A549 (cell line): Measurements from ENCODE around the gene HIVEP1. TPM values are rescaled to one million over a fixed set of nuclear protein-coding genes. Genes with fewer than 3 reads are reported as not detected.

ENCODE experiments used
- ATAC-seq, 2 experiments: fragments of 200-7000 bp in 1 of 2; fragments of >200 bp in 1 of 2; cut with Nextera tagmentation in 1 of 2; cut with Tn5 transposase in 1 of 2; 3 replicates each; pipeline versions ENCODE4 v1.8.0 to v1.9.1; 2018 to 2020; ENCODE audit warnings: mild to moderate bottlenecking in 1 of 2, moderate library complexity in 1 of 2
- CTCF ChIA-PET: fragments of 300-600 bp; sonication (Branson Sonifier 250); formaldehyde crosslinking; extraction: SDS; loops from one replicate; lab custom pipeline; 2021; ENCODE audit warnings: antibody characterized with exemption, inconsistent platforms; lab: Yijun Ruan, JAX
- POLR2A ChIA-PET: fragments of 350-600 bp; formaldehyde crosslinking; extraction: SDS; loops from one replicate; lab custom pipeline; 2021; ENCODE audit warnings: antibody characterized with exemption, inconsistent platforms; lab: Yijun Ruan, JAX
- DNase-seq, 2 experiments: peaks; one replicate each; pipeline versions ENCODE4 v3.0.0 to v3.0.0-alpha.2; 2011 to 2016; ENCODE audit warnings: low read depth in 1 of 2, low spot score in 1 of 2
- FAIRE-seq: peaks from 2 replicates; lab custom pipeline; 2011; peaks lifted over from hg19 to GRCh38; lab: Jason Lieb, UNC
- H3K27ac ChIP-seq, 2 experiments: fragments of >200 bp; sonication (Bioruptor Twin); formaldehyde crosslinking; 3 replicates each; pipeline ENCODE4 v1.5.1; 2016 to 2017
- H3K4me1 ChIP-seq: fragments of >200 bp; sonication (Bioruptor Twin); formaldehyde crosslinking; 3 replicates; pipeline ENCODE4 v1.6.1; 2016
- H3K4me2 ChIP-seq: fragments of >200 bp; sonication (Bioruptor Twin); formaldehyde crosslinking; 3 replicates; pipeline ENCODE4 v1.6.1; 2016
- H3K4me3 ChIP-seq: fragments of >200 bp; sonication (Bioruptor Twin); formaldehyde crosslinking; 3 replicates; pipeline ENCODE4 v1.5.1; 2016
- H3K9me3 ChIP-seq: fragments of >200 bp; sonication (Bioruptor Twin); formaldehyde crosslinking; 3 replicates; pipeline ENCODE4 v1.6.1; 2016
- BCL3 ChIP-seq: fragments of >200 bp; sonication (Bioruptor Twin); formaldehyde crosslinking; IDR thresholded peaks from 3 replicates; pipeline ENCODE4 v1.6.1; 2016
- BHLHE40 ChIP-seq: IDR thresholded peaks from 2 replicates; pipeline ENCODE4 v1.6.1; 2012; ENCODE audit warnings: low read depth, low read length, inconsistent platforms
- EHMT2 ChIP-seq: fragments of 200-600 bp; sonication (generic); IDR thresholded peaks from 2 replicates; pipeline ENCODE4 v1.6.1; 2016; ENCODE audit warnings: antibody characterized with exemption, low read depth, mild to moderate bottlenecking, moderate library complexity
- ELK1 ChIP-seq: fragments of 150-350 bp; IDR thresholded peaks from 2 replicates; pipeline ENCODE4 v1.6.1; 2014; ENCODE audit warnings: low read depth, mild to moderate bottlenecking, low read length
- ESRRA ChIP-seq: fragments of 150-350 bp; IDR thresholded peaks from 2 replicates; pipeline ENCODE4 v1.6.1; 2014; ENCODE audit warnings: mild to moderate bottlenecking, low read length, borderline replicate concordance
- GATA3 ChIP-seq: IDR thresholded peaks from 2 replicates; pipeline ENCODE4 v1.6.1; 2012; ENCODE audit warnings: borderline replicate concordance
- HDAC2 ChIP-seq: fragments of 200-600 bp; sonication (generic); IDR thresholded peaks from 2 replicates; pipeline ENCODE4 v1.6.1; 2016
- HES2 ChIP-seq: fragments of >200 bp; sonication (Bioruptor Twin); formaldehyde crosslinking; IDR thresholded peaks from 2 replicates; pipeline ENCODE4 v1.6.1; 2016
- HEYL ChIP-seq: fragments of 250-450 bp; sonication (Bioruptor Pico); IDR thresholded peaks from 2 replicates; pipeline ENCODE4 v1.8.0; 2021; ENCODE audit warnings: mild to moderate bottlenecking, moderate library complexity
- HOXB13 ChIP-seq: fragments of 250-450 bp; sonication (Bioruptor Pico); IDR thresholded peaks from 2 replicates; pipeline ENCODE4 v1.5.0; 2020; ENCODE audit warnings: low read depth, mild to moderate bottlenecking, moderate library complexity
- KDM5A ChIP-seq: fragments of 200-600 bp; sonication (generic); IDR thresholded peaks from 2 replicates; pipeline ENCODE4 v1.6.1; 2016; ENCODE audit warnings: antibody characterized with exemption, mild to moderate bottlenecking
- MAFK ChIP-seq: fragments of 450-650 bp; IDR thresholded peaks from 2 replicates; pipeline ENCODE4 v1.6.1; 2014; ENCODE audit not compliant: partially characterized antibody
- MAX ChIP-seq: IDR thresholded peaks from 2 replicates; pipeline ENCODE4 v1.6.1; 2012
- NFE2L2 ChIP-seq: fragments of 150-350 bp; conservative IDR thresholded peaks from 2 replicates; pipeline ENCODE4 v1.6.1; 2014; ENCODE audit warnings: low read length
- POLR2A ChIP-seq: IDR thresholded peaks from 2 replicates; pipeline ENCODE4 v1.6.1; 2012; ENCODE audit warnings: mild to moderate bottlenecking, low read length
- RAD21 ChIP-seq, 2 experiments: fragments of >200 bp in 1 of 2; sonication (Bioruptor Twin) in 1 of 2; formaldehyde crosslinking in 1 of 2; IDR thresholded peaks in 1 of 2; conservative IDR thresholded peaks in 1 of 2; 2 replicates in 1 of 2; 3 replicates in 1 of 2; pipeline ENCODE4 v1.6.1; 2012 to 2018; ENCODE audit warnings: inconsistent platforms in 1 of 2
- RARB ChIP-seq: fragments of 250-450 bp; sonication (Bioruptor Pico); IDR thresholded peaks from 2 replicates; pipeline ENCODE4 v1.8.0; 2021; ENCODE audit warnings: mild to moderate bottlenecking, moderate library complexity
- REST ChIP-seq: fragments of 200-600 bp; sonication (generic); IDR thresholded peaks from 2 replicates; pipeline ENCODE4 v1.6.1; 2016; ENCODE audit warnings: antibody characterized with exemption, mild to moderate bottlenecking, moderate library complexity
- RNF2 ChIP-seq: fragments of 200-600 bp; sonication (generic); IDR thresholded peaks from 2 replicates; pipeline ENCODE4 v1.6.1; 2016; ENCODE audit warnings: low read depth, mild to moderate bottlenecking, antibody characterized with exemption, moderate library complexity, borderline replicate concordance
- SMC3 ChIP-seq: fragments of >200 bp; sonication (Bioruptor Twin); formaldehyde crosslinking; IDR thresholded peaks from 3 replicates; pipeline ENCODE4 v1.6.1; 2018; ENCODE audit warnings: inconsistent platforms
- WGBS: methylation state at CpG from one replicate; pipeline ENCODE4 v1.1.6; 2017; ENCODE audit errors: missing lambda C conversion rate; 5-methylcytosine and 5-hydroxymethylcytosine counted together
- polyA plus RNA-seq, 4 experiments: library from polyadenylated mRNA; depleted of rRNA in 3 of 4; stranded (reverse); fragments of >200 nt; fragmentation: RNase III in 1 of 4; extraction: RNeasy Plus Mini Kit Qiagen cat#74134 plus additional on column Dnase treatment in 1 of 4; gene quantifications; 2 replicates in 3 of 4; 3 replicates in 1 of 4; pipeline ENCODE4 v1.2.3, GENCODE V29; 2011 to 2017

The HIVEP1 gene
- polyA plus RNA-seq, 2 of the 4 experiments (the other 2 are of a cell fraction) = 5.8 to 10.5 TPM

GRCh38 chr6:12009180-12009685 lies 2.9 kb upstream of the HIVEP1 start (continued):
- TF ChIP-seq EHMT2 (no peak), REST (no peak), HOXB13 (CRISPR knock-in tag) (no peak), POLR2A (no peak), GATA3 (no peak), MAFK (no peak), HEYL (no peak)

GRCh38 chr6:12009876-12010634 lies 2.1 kb upstream of the HIVEP1 start:
- DNase-seq = no peak
- Histone ChIP-seq H3K4me1 (peaks cover 22% of the 10 kb centered on the region), H3K4me3 (peak overlapping the region; percentile 84), H3K4me2 (peak overlapping the region; percentile 86), H3K27ac (peak overlapping the region; percentile 82 to 100), H3K9me3 (no peaks in the 10 kb centered on the region)
- ChIA-PET CTCF (interaction anchor here (0.6 to 1.1 kb wide), 5 partner anchors 68 to 795 kb away, joined by 3 to 4 read pairs (median 4); no protein-coding TSS in a partner anchor), POLR2A (interaction anchor here (1.6 kb wide), 1 partner anchor 239 kb away, joined by 7 read pairs; no protein-coding TSS in a partner anchor)
- FAIRE-seq = no peak
- 3% methylated on average over 9 of the region's 9 CpGs for WGBS
- no peak for ATAC-seq
- TF ChIP-seq HDAC2 = no peak
- TF ChIP-seq BHLHE40 = no peak
- no peak for TF ChIP-seq RNF2

GRCh38 chr6:12010635-12011275 lies 1.4 kb upstream of the HIVEP1 start:
- Histone ChIP-seq H3K27ac (peak overlapping the region; percentile 82 to 100), H3K4me2 (peak overlapping the region; percentile 86), H3K9me3 (no peaks in the 10 kb centered on the region), H3K4me1 (peaks cover 22% of the 10 kb centered on the region), H3K4me3 (peak overlapping the region; percentile 84)
- WGBS = under 1% methylated on average over 16 of the region's 22 CpGs
- ATAC-seq (peak; percentile 5 to 46; a peak in 4 of 6 replicates), DNase-seq (peak; percentile 33 to 66), FAIRE-seq (no peak)
- TF ChIP-seq SMC3 (peak; percentile 28; the same call in 1 of the 3 replicates), HEYL (no peak), MAX (peak; percentile 27; the same call in 1 of the 2 replicates), KDM5A (no peak), NFE2L2 (no peak), BCL3 (no peak), ELK1 (no peak), ESRRA (no peak), RAD21 (conservative IDR thresholded peaks at IDR 0.05 in 1 of 2, IDR thresholded peaks at IDR 0.05 in 1 of 2) (peak in 1 of 2 experiments; percentile 30; a peak in 2 of 5 replicates), RARB (peak; percentile 35; the same call in 1 of the 2 replicates), HES2 (no peak)
- ChIA-PET POLR2A (interaction anchor here (1.6 kb wide), 1 partner anchor 240 kb away, joined by 7 read pairs; no protein-coding TSS in a partner anchor), CTCF (interaction anchor here (0.6 to 1.1 kb wide), 5 partner anchors 69 to 794 kb away, joined by 3 to 4 read pairs (median 4); no protein-coding TSS in a partner anchor)
